GM12872 (cell line): Measurements from ENCODE around the gene CTCF.

ENCODE experiments used
- TF ChIP-seq, protein P1 (sequence below): IDR thresholded peaks from 3 replicates; pipeline ENCODE4 v1.5.1; 2011; ENCODE audit warnings: low read depth, mild to moderate bottlenecking, low read length, moderate library complexity; ENCODE audit not compliant: insufficient read depth

Gene CTCF

DNA sequence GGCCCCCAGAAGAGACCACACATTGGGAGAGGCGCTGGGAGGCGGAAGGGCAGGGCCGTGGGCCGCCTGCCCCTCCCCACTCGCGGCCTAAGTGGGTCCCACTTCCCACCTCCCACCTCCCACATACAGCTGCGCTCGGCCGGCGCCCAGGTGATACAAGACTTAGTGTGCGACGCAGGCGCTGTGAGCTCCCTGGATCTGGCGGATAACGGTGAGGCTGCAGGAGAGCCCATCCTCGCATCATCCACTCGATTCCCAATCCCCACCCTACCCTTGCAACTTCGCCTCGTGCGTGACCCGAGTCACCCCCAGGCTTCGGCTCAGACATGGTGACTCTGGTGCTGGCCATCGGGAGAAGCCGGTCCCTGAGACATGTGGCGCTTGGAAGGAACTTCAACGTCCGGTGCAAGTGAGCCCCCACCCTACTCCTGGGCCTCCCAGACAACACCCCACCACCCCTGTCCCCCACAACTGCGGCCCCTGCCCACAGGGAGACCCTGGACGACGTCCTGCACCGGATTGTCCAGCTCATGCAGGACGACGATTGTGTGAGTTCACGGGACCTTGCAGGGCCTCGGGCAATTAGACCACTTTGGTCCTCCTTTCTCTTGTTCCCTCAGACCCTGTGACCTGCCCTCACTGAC lies 86.6 kb downstream of the CTCF start:
- TF ChIP-seq, protein P1, sequence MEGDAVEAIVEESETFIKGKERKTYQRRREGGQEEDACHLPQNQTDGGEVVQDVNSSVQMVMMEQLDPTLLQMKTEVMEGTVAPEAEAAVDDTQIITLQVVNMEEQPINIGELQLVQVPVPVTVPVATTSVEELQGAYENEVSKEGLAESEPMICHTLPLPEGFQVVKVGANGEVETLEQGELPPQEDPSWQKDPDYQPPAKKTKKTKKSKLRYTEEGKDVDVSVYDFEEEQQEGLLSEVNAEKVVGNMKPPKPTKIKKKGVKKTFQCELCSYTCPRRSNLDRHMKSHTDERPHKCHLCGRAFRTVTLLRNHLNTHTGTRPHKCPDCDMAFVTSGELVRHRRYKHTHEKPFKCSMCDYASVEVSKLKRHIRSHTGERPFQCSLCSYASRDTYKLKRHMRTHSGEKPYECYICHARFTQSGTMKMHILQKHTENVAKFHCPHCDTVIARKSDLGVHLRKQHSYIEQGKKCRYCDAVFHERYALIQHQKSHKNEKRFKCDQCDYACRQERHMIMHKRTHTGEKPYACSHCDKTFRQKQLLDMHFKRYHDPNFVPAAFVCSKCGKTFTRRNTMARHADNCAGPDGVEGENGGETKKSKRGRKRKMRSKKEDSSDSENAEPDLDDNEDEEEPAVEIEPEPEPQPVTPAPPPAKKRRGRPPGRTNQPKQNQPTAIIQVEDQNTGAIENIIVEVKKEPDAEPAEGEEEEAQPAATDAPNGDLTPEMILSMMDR = no peak

GRCh38 chr16:67649494-67649931 lies 87.2 kb downstream of the CTCF start:
- TF ChIP-seq, protein P1 = no peak

DNA sequence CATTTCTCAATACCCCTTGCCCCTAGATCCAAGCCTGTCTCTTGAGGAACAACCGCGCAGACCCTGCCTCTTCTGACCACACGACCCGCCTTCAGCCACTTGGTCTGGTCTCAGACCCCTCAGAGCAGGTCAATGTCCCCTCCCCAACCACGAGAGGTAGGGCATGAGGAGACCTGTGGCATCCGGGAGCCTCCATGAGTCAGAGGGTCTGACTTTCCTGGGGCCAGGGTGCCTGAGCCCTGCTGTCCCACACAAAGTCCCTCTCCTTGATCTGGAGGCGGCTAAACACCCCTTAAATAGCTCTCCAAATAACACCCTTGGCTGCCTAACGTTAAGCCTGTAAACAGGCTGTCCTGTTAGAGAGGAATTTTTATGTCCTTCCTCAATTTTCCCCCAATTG lies 87.7 kb downstream of the CTCF start:
- TF ChIP-seq, protein P1 = no peak

GRCh38 chr16:67651039-67651438 lies 88.7 kb downstream of the CTCF start:
- TF ChIP-seq, protein P1 = no peak

- TF ChIP-seq, protein P1 = no peak
Observed at GRCh38 chr16:67651847-67652246, 89.5 kb downstream of the CTCF start.

DNA sequence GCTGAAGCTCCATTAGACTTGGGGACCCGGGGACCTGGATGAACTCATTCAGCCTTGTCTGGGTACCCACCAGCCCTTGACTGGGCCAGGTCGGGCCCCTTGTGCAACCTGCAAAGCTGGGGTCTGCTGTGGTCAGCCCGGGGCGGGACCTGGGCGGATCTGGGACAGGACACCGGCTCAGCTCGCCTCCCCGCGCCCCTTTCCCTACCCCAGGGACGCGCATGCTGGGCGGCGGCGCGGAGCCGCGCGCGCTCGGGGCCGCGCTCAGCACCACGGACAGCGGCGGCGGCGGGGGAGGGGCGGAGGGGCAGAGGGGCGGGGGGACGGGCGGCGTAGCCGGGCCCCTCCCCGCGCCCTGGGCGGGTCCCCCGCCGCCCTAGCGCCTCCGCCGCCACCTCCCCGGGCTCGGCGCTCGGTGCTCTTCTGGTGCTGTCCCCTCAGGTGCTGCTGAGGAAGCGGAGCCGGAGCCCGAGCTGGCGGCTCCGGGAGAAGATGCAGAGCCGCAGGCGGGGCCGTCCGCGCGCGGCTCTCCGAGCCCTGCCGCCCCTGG lies 90.3 kb downstream of the CTCF start:
- TF ChIP-seq, protein P1 = no peak

GRCh38 chr16:67653128-67653788 lies 90.9 kb downstream of the CTCF start:
- TF ChIP-seq, protein P1 = no peak
